HEK293 (cell line): Measurements from ENCODE around the gene CCNT1.

ENCODE experiments used
- AEBP2 ChIP-seq: fragments of 450-650 bp; formaldehyde crosslinking; IDR thresholded peaks from 2 replicates; pipeline ENCODE4 v1.5.1; 2016; ENCODE audit warnings: missing biosample characterization, missing genetic modification characterization, borderline replicate concordance
- ATF2 ChIP-seq: fragments of 450-650 bp; formaldehyde crosslinking; IDR thresholded peaks from 2 replicates; pipeline ENCODE4 v1.5.1; 2016; ENCODE audit warnings: missing biosample characterization, missing genetic modification characterization, low read depth
- GLIS2 ChIP-seq: fragments of 450-650 bp; formaldehyde crosslinking; IDR thresholded peaks from 2 replicates; pipeline ENCODE4 v1.5.1; 2016; ENCODE audit warnings: missing biosample characterization, missing genetic modification characterization
- HOXD13 ChIP-seq: sonication (generic); formaldehyde crosslinking; IDR thresholded peaks from 2 replicates; pipeline ENCODE4 v1.8.0; 2022; ENCODE audit warnings: missing genetic modification reagents, borderline replicate concordance
- KLF1 ChIP-seq: fragments of 450-650 bp; formaldehyde crosslinking; IDR thresholded peaks from 2 replicates; pipeline ENCODE4 v1.5.1; 2016; ENCODE audit warnings: missing biosample characterization, missing genetic modification characterization
- MZF1 ChIP-seq: fragments of 450-650 bp; formaldehyde crosslinking; IDR thresholded peaks from 2 replicates; pipeline ENCODE4 v1.5.1; 2017; ENCODE audit warnings: missing biosample characterization, missing genetic modification characterization, borderline replicate concordance
- SP2 ChIP-seq: fragments of 450-650 bp; formaldehyde crosslinking; IDR thresholded peaks from 2 replicates; pipeline ENCODE4 v1.5.1; 2016; ENCODE audit warnings: missing biosample characterization, missing genetic modification characterization
- SP7 ChIP-seq: fragments of 450-650 bp; formaldehyde crosslinking; IDR thresholded peaks from 2 replicates; pipeline ENCODE4 v1.5.1; 2016; ENCODE audit warnings: missing biosample characterization, missing genetic modification characterization
- ZBTB6 ChIP-seq: fragments of 450-650 bp; formaldehyde crosslinking; IDR thresholded peaks from 2 replicates; pipeline ENCODE4 v1.5.1; 2017; ENCODE audit warnings: missing biosample characterization, missing genetic modification characterization
- ZFP37 ChIP-seq: fragments of 450-650 bp; formaldehyde crosslinking; IDR thresholded peaks from 2 replicates; pipeline ENCODE4 v1.5.1; 2016; ENCODE audit warnings: missing biosample characterization, missing genetic modification characterization
- ZNF132 ChIP-seq: fragments of 450-650 bp; formaldehyde crosslinking; IDR thresholded peaks from 2 replicates; pipeline ENCODE4 v1.5.1; 2017; ENCODE audit warnings: missing biosample characterization, missing genetic modification characterization, borderline replicate concordance
- ZNF157 ChIP-seq: fragments of 450-650 bp; formaldehyde crosslinking; IDR thresholded peaks from 2 replicates; pipeline ENCODE4 v1.5.1; 2016; ENCODE audit warnings: missing biosample characterization, missing genetic modification characterization
- ZNF2 ChIP-seq: fragments of 450-650 bp; formaldehyde crosslinking; IDR thresholded peaks from 2 replicates; pipeline ENCODE4 v1.5.1; 2016; ENCODE audit warnings: missing biosample characterization, missing genetic modification characterization
- ZNF202 ChIP-seq: fragments of 450-650 bp; formaldehyde crosslinking; IDR thresholded peaks from 2 replicates; pipeline ENCODE4 v1.5.1; 2016; ENCODE audit warnings: missing biosample characterization, missing genetic modification characterization, borderline replicate concordance
- ZNF214 ChIP-seq: fragments of 450-650 bp; formaldehyde crosslinking; IDR thresholded peaks from 2 replicates; pipeline ENCODE4 v1.5.1; 2017; ENCODE audit warnings: missing biosample characterization, mild to moderate bottlenecking, missing genetic modification characterization, borderline replicate concordance
- ZNF221 ChIP-seq: fragments of 450-650 bp; formaldehyde crosslinking; IDR thresholded peaks from 2 replicates; pipeline ENCODE4 v1.5.1; 2017; ENCODE audit warnings: missing biosample characterization, missing genetic modification characterization, borderline replicate concordance
- ZNF26 ChIP-seq: fragments of 450-650 bp; formaldehyde crosslinking; IDR thresholded peaks from 2 replicates; pipeline ENCODE4 v1.5.1; 2016; ENCODE audit warnings: missing biosample characterization, missing genetic modification characterization
- ZNF266 ChIP-seq: fragments of 450-650 bp; formaldehyde crosslinking; IDR thresholded peaks from 2 replicates; pipeline ENCODE4 v1.5.1; 2016; ENCODE audit warnings: missing biosample characterization, missing genetic modification characterization, low read depth
- ZNF362 ChIP-seq: fragments of 450-650 bp; formaldehyde crosslinking; IDR thresholded peaks from 2 replicates; pipeline ENCODE4 v1.5.1; 2016; ENCODE audit warnings: missing biosample characterization, missing genetic modification characterization
- ZNF404 ChIP-seq: fragments of 450-650 bp; formaldehyde crosslinking; IDR thresholded peaks from 2 replicates; pipeline ENCODE4 v1.5.1; 2017; ENCODE audit warnings: missing biosample characterization, missing genetic modification characterization
- ZNF423 ChIP-seq: fragments of 450-650 bp; formaldehyde crosslinking; IDR thresholded peaks from 2 replicates; pipeline ENCODE4 v1.5.1; 2016; ENCODE audit warnings: missing biosample characterization, missing genetic modification characterization
- ZNF426 ChIP-seq: fragments of 450-650 bp; formaldehyde crosslinking; IDR thresholded peaks from 2 replicates; pipeline ENCODE4 v1.5.1; 2017; ENCODE audit warnings: missing biosample characterization, missing genetic modification characterization, mild to moderate bottlenecking, inconsistent platforms, moderate library complexity
- ZNF513 ChIP-seq: fragments of 450-650 bp; IDR thresholded peaks from 2 replicates; pipeline ENCODE4 v1.5.1; 2018; ENCODE audit warnings: missing biosample characterization, missing genetic modification characterization
- ZNF514 ChIP-seq: fragments of 450-650 bp; formaldehyde crosslinking; IDR thresholded peaks from 2 replicates; pipeline ENCODE4 v1.5.1; 2016; ENCODE audit warnings: missing biosample characterization, missing genetic modification characterization
- ZNF548 ChIP-seq: fragments of 450-650 bp; formaldehyde crosslinking; IDR thresholded peaks from 2 replicates; pipeline ENCODE4 v1.5.1; 2016; ENCODE audit warnings: missing biosample characterization, missing genetic modification characterization
- ZNF549 ChIP-seq: fragments of 450-650 bp; IDR thresholded peaks from 2 replicates; pipeline ENCODE4 v1.5.1; 2018; ENCODE audit warnings: missing biosample characterization, missing genetic modification characterization, mild to moderate bottlenecking, inconsistent platforms, moderate library complexity
- ZNF571 ChIP-seq: fragments of 450-650 bp; formaldehyde crosslinking; IDR thresholded peaks from 2 replicates; pipeline ENCODE4 v1.5.0; 2017; ENCODE audit warnings: missing biosample characterization, missing genetic modification characterization
- ZNF580 ChIP-seq: fragments of 450-650 bp; formaldehyde crosslinking; IDR thresholded peaks from 2 replicates; pipeline ENCODE4 v1.5.1; 2016; ENCODE audit warnings: missing biosample characterization, missing genetic modification characterization
- ZNF677 ChIP-seq: fragments of 450-650 bp; IDR thresholded peaks from 2 replicates; pipeline ENCODE4 v1.5.0; 2018; ENCODE audit warnings: missing biosample characterization, mild to moderate bottlenecking, missing genetic modification characterization, moderate library complexity
- ZNF747 ChIP-seq: fragments of 450-650 bp; formaldehyde crosslinking; IDR thresholded peaks from 2 replicates; pipeline ENCODE4 v1.5.1; 2016; ENCODE audit warnings: missing biosample characterization, missing genetic modification characterization
- ZNF768 ChIP-seq: fragments of 450-650 bp; formaldehyde crosslinking; IDR thresholded peaks from 2 replicates; pipeline ENCODE4 v1.5.1; 2018; ENCODE audit warnings: missing biosample characterization, mild to moderate bottlenecking, missing genetic modification characterization
- ZNF792 ChIP-seq: fragments of 450-650 bp; formaldehyde crosslinking; IDR thresholded peaks from 2 replicates; pipeline ENCODE4 v1.5.1; 2016; ENCODE audit warnings: missing biosample characterization, missing genetic modification characterization

CCNT1 gene

GRCh38 chr12:48716493-48717251 lies at the start of gene CCNT1 (continued):
- no peak for TF ChIP-seq ZNF548 (tag by site-specific recombination)
- peak; percentile 79 for TF ChIP-seq ZNF2 (tag by site-specific recombination)
- TF ChIP-seq ZNF768 (tag by site-specific recombination), result no peak
- TF ChIP-seq KLF1 (tag by site-specific recombination), result peak; percentile 98
- TF ChIP-seq ZNF157, result 0 out of 2 replicates have a peak, but pooled peaks have one; percentile 20
- TF ChIP-seq ZNF214 (tag by site-specific recombination), result no peak
- no peak for TF ChIP-seq ZNF202
- no peak for TF ChIP-seq GLIS2 (tag by site-specific recombination)
- no peak for TF ChIP-seq ZNF266 (tag by site-specific recombination)
- TF ChIP-seq ZNF677 (tag by site-specific recombination), result no peak
- no peak for TF ChIP-seq ZNF221 (tag by site-specific recombination)
- TF ChIP-seq ZNF26 (tag by site-specific recombination), result no peak
- no peak for TF ChIP-seq ZBTB6 (tag by site-specific recombination)
- no peak for TF ChIP-seq AEBP2 (tag by site-specific recombination)
- peak; percentile 84; the same call in 1 of the 2 replicates for TF ChIP-seq ZNF792 (tag by site-specific recombination)
- no peak for TF ChIP-seq ZNF404 (tag by site-specific recombination)
- no peak for TF ChIP-seq ZNF132 (tag by site-specific recombination)
- no peak for TF ChIP-seq ZNF549 (tag by site-specific recombination)
- TF ChIP-seq SP2, result peak; percentile 94
- TF ChIP-seq SP7, result peak; percentile 82
- TF ChIP-seq ZNF362 (tag by site-specific recombination), result peak; percentile 99
- TF ChIP-seq MZF1 (tag by site-specific recombination), result no peak; the same call in 1 of the 2 replicates
- TF ChIP-seq ZNF571, result no peak
- no peak; the same call in none of the 2 replicates for TF ChIP-seq ZFP37 (tag by site-specific recombination)
- TF ChIP-seq ATF2 (tag by site-specific recombination), result peak; percentile 5; the same call in 1 of the 2 replicates
- TF ChIP-seq ZNF513 (tag by site-specific recombination), result peak; percentile 63; the same call in 1 of the 2 replicates
- TF ChIP-seq ZNF514 (tag by site-specific recombination), result no peak
- no peak for TF ChIP-seq ZNF426
- no peak for TF ChIP-seq HOXD13 (CRISPR knock-in tag)
- peak; percentile 94 for TF ChIP-seq ZNF580
- no peak for TF ChIP-seq ZNF423 (tag by site-specific recombination)
- TF ChIP-seq ZNF747 (tag by site-specific recombination), result no peak
